H1 (cell line): ENCODE results near the gene CACUL1. TPM values are rescaled to one million over a fixed set of nuclear protein-coding genes. Genes with fewer than 3 reads are reported as not detected.
A peak's percentile ranks its signal among the peaks of the same experiment; 100 is the strongest.

Experiments
- CTCF ChIA-PET: fragments of 300-600 bp; sonication (Branson Sonifier 250); formaldehyde crosslinking; loops from one replicate; lab custom pipeline; 2021; ENCODE audit not compliant: partially characterized antibody; lab: Charles Lee
- POLR2A ChIA-PET: fragments of 300-600 bp; sonication (Branson Sonifier 250); formaldehyde crosslinking; loops from one replicate; lab custom pipeline; 2021; ENCODE audit warnings: inconsistent platforms; ENCODE audit not compliant: partially characterized antibody; lab: Charles Lee
- DNase-seq, 2 experiments: peaks; one replicate each; pipeline versions ENCODE4 v3.0.0 to v3.0.0-alpha.2; 2010 to 2022; ENCODE audit warnings: low spot score in 2 of 2, low read depth in 1 of 2, mixed read lengths in 1 of 2
- FAIRE-seq: peaks from 2 replicates; lab custom pipeline; 2011; peaks lifted over from hg19 to GRCh38; lab: Jason Lieb, UNC
- H2AFZ ChIP-seq: 2 replicates; pipeline ENCODE4 v1.8.1; 2012; ENCODE audit warnings: low read length, inconsistent platforms
- H2AK5ac ChIP-seq: 2 replicates; pipeline ENCODE4 v1.6.1; 2013; ENCODE audit warnings: low read depth, low read length
- H2BK120ac ChIP-seq: replicated peaks from 2 replicates; pipeline ENCODE3; 2013; ENCODE audit warnings: low read depth, low read length, inconsistent platforms
- H2BK12ac ChIP-seq: 2 replicates; pipeline ENCODE4 v1.6.1; 2013; ENCODE audit warnings: low read depth, low read length
- H2BK15ac ChIP-seq: 2 replicates; pipeline ENCODE4 v1.6.1; 2013; ENCODE audit warnings: low read length
- H2BK20ac ChIP-seq: 2 replicates; pipeline ENCODE4 v1.6.1; 2013; ENCODE audit warnings: low read length
- H2BK5ac ChIP-seq: 2 replicates; pipeline ENCODE4 v1.6.1; 2013; ENCODE audit warnings: low read depth, low read length
- H3K14ac ChIP-seq: 2 replicates; pipeline ENCODE4 v1.6.1; 2013; ENCODE audit warnings: inconsistent platforms; ENCODE audit not compliant: insufficient read length
- H3K18ac ChIP-seq: 2 replicates; pipeline ENCODE4 v1.6.1; 2013; ENCODE audit warnings: low read length; ENCODE audit errors: extremely low read depth
- H3K23ac ChIP-seq: 2 replicates; pipeline ENCODE4 v1.6.1; 2013; ENCODE audit warnings: inconsistent platforms; ENCODE audit not compliant: insufficient read length
- H3K23me2 ChIP-seq: 2 replicates; pipeline ENCODE4 v1.6.1; 2013; ENCODE audit warnings: low read depth, low read length
- H3K27ac ChIP-seq: 2 replicates; pipeline ENCODE4 v1.6.1; 2011; ENCODE audit warnings: low read depth, low read length, inconsistent platforms
- H3K27me3 ChIP-seq, 4 experiments: replicated peaks in 1 of 4; 1 replicate in 1 of 4; 2 replicates in 3 of 4; pipeline versions ENCODE4 v1.6.1 to v1.8.1; 2011 to 2013; ENCODE audit warnings: low read length in 3 of 4, mild to moderate bottlenecking in 3 of 4, inconsistent platforms in 2 of 4, mixed read lengths in 2 of 4, moderate library complexity in 1 of 4; ENCODE audit not compliant: control insufficient read depth in 3 of 4, insufficient read depth in 3 of 4; ENCODE audit errors: extremely low read depth in 1 of 4
- H3K36me3 ChIP-seq, 4 experiments: 2 replicates each; pipeline versions ENCODE4 v1.6.1 to v1.8.1; 2011 to 2013; ENCODE audit warnings: mild to moderate bottlenecking in 4 of 4, low read length in 3 of 4, moderate library complexity in 2 of 4, control low read depth in 1 of 4, inconsistent platforms in 1 of 4; ENCODE audit not compliant: insufficient read depth in 4 of 4, control insufficient read depth in 2 of 4
- H3K4ac ChIP-seq: replicated peaks from 2 replicates; pipeline ENCODE3; 2013; ENCODE audit warnings: low read length, low read depth, mixed read lengths, inconsistent platforms; ENCODE audit not compliant: insufficient read length
- H3K4me1 ChIP-seq, 4 experiments: replicated peaks in 1 of 4; 1 replicate in 1 of 4; 2 replicates in 3 of 4; pipeline versions ENCODE4 v1.6.1 to v1.8.1; 2011 to 2013; ENCODE audit warnings: low read length in 3 of 4, inconsistent platforms in 2 of 4, mixed read lengths in 1 of 4; ENCODE audit not compliant: insufficient read depth in 4 of 4, control insufficient read depth in 3 of 4
- H3K4me2 ChIP-seq, 2 experiments: 2 replicates each; pipeline versions ENCODE4 v1.6.1 to v1.8.1; 2011 to 2013; ENCODE audit warnings: low read depth in 2 of 2, low read length in 2 of 2, control low read depth in 1 of 2, inconsistent platforms in 1 of 2, mild to moderate bottlenecking in 1 of 2; ENCODE audit not compliant: insufficient read depth in 1 of 2
- H3K4me3 ChIP-seq, 4 experiments: fragments of 200-600, 300-600 bp in 1 of 4; sonication (generic), shearing (Covaris generic), sonication (Bioruptor Twin) in 1 of 4; 2 replicates each; pipeline versions ENCODE4 v1.5.1 to v1.8.1; 2011 to 2016; ENCODE audit warnings: low read length in 4 of 4, low read depth in 3 of 4, control low read depth in 2 of 4, inconsistent platforms in 2 of 4, mild to moderate bottlenecking in 2 of 4, mixed read lengths in 1 of 4, moderate library complexity in 1 of 4; ENCODE audit not compliant: insufficient read depth in 2 of 4; ENCODE audit errors: extremely low read depth in 1 of 4
- H3K56ac ChIP-seq: replicated peaks from 2 replicates; pipeline ENCODE3; 2013; ENCODE audit warnings: low read depth, mild to moderate bottlenecking, mixed read lengths, low read length, inconsistent platforms; ENCODE audit not compliant: insufficient read length
- H3K79me1 ChIP-seq: 2 replicates; pipeline ENCODE4 v1.6.1; 2013; ENCODE audit warnings: low read depth, low read length, control low read depth
- H3K79me2 ChIP-seq, 2 experiments: 2 replicates each; pipeline versions ENCODE4 v1.6.1 to v1.8.1; 2012 to 2013; ENCODE audit warnings: low read length in 2 of 2, mild to moderate bottlenecking in 2 of 2, inconsistent platforms in 1 of 2; ENCODE audit not compliant: insufficient read depth in 2 of 2, control insufficient read depth in 1 of 2
- H3K9ac ChIP-seq, 4 experiments: replicated peaks in 1 of 4; 1 replicate in 1 of 4; 2 replicates in 3 of 4; pipeline versions ENCODE4 v1.6.1 to v1.8.1; 2011 to 2013; ENCODE audit warnings: low read depth in 3 of 4, low read length in 3 of 4, control low read depth in 2 of 4, mild to moderate bottlenecking in 2 of 4, moderate library complexity in 2 of 4, inconsistent platforms in 1 of 4; ENCODE audit errors: extremely low read depth in 1 of 4
- H3K9me3 ChIP-seq, 2 experiments: 2 replicates each; pipeline versions ENCODE4 v1.6.1 to v1.8.1; 2012 to 2013; ENCODE audit warnings: mild to moderate bottlenecking in 2 of 2, moderate library complexity in 2 of 2, control low read depth in 1 of 2, inconsistent platforms in 1 of 2, low read depth in 1 of 2, low read length in 1 of 2, mixed read lengths in 1 of 2; ENCODE audit not compliant: insufficient read depth in 2 of 2
- H4K20me1 ChIP-seq, 2 experiments: replicated peaks in 1 of 2; 2 replicates each; pipeline versions ENCODE3 to v1.8.1; 2011 to 2013; ENCODE audit warnings: inconsistent platforms in 2 of 2, low read length in 2 of 2, mild to moderate bottlenecking in 1 of 2; ENCODE audit not compliant: insufficient read depth in 2 of 2, control insufficient read depth in 1 of 2
- H4K5ac ChIP-seq: 2 replicates; pipeline ENCODE4 v1.6.1; 2013; ENCODE audit warnings: low read length, low read depth, mixed read lengths, inconsistent platforms; ENCODE audit not compliant: insufficient read length
- H4K8ac ChIP-seq: 2 replicates; pipeline ENCODE4 v1.8.0; 2013; ENCODE audit warnings: mild to moderate bottlenecking, moderate library complexity, low read length, inconsistent platforms; ENCODE audit not compliant: insufficient read depth; ENCODE audit errors: extremely low read depth
- H4K91ac ChIP-seq: replicated peaks from 2 replicates; pipeline ENCODE3; 2013; ENCODE audit warnings: low read length, mixed read lengths, inconsistent platforms; ENCODE audit not compliant: insufficient read length
- RAD21 ChIP-seq, 2 experiments: IDR thresholded peaks in 1 of 2; conservative IDR thresholded peaks in 1 of 2; 2 replicates each; pipeline ENCODE4 v1.6.1; 2011; ENCODE audit warnings: low read depth in 2 of 2, low read length in 2 of 2, improper control_type of control experiment in 1 of 2, inconsistent platforms in 1 of 2, mild to moderate bottlenecking in 1 of 2, moderate library complexity in 1 of 2
- TEAD4 ChIP-seq: IDR thresholded peaks from 2 replicates; pipeline ENCODE4 v1.6.1; 2012; ENCODE audit warnings: low read depth, low read length, inconsistent platforms, mixed read lengths
- WGBS, 2 experiments: shearing (Covaris generic) in 1 of 2; methylation state at CpG; one replicate each; pipeline versions ENCODE4 v1.1.6 to v1.1.7; 2013 to 2015; ENCODE audit warnings: low lambda C conversion rate in 2 of 2, mixed read lengths in 2 of 2, inconsistent platforms in 1 of 2, low coverage in 1 of 2, missing lambda C conversion rate in 1 of 2; ENCODE audit not compliant: insufficient replicate concordance in 2 of 2, insufficient coverage in 1 of 2, insufficient read length in 1 of 2; ENCODE audit errors: extremely low coverage in 1 of 2, missing lambda C conversion rate in 1 of 2; 5-methylcytosine and 5-hydroxymethylcytosine counted together
- polyA plus RNA-seq, 7 experiments: library from polyadenylated mRNA; depleted of rRNA in 3 of 7; stranded (reverse) in 5 of 7; unstranded in 2 of 7; fragments of >200 nt in 5 of 7; fragments of 200-250 nt in 2 of 7; gene quantifications; 1 replicate in 5 of 7; 2 replicates in 1 of 7; 4 replicates in 1 of 7; pipeline versions ENCODE4 v1.2.1 to v1.2.3, GENCODE V29; 2011 to 2013; ENCODE audit warnings: missing spikeins in 2 of 7, mixed read lengths in 2 of 7
- total RNA-seq: library from RNA; stranded (reverse); fragmentation: NEBNext Ultra II Directional; extraction: Animal tissue kit (Norgen Biotek cat#: 25700); gene quantifications from 2 replicates; pipeline ENCODE4 v1.2.1, GENCODE V29; 2021
- TF ChIP-seq, protein P1 (sequence below), 3 experiments: IDR thresholded peaks; 1 replicate in 2 of 3; 2 replicates in 1 of 3; pipeline versions ENCODE4 v1.5.1 to v1.6.1; 2011; ENCODE audit warnings: low read length in 3 of 3, mild to moderate bottlenecking in 3 of 3, inconsistent platforms in 2 of 3, low read depth in 1 of 3, moderate library complexity in 1 of 3; ENCODE audit not compliant: insufficient read depth in 1 of 3; ENCODE audit errors: control extremely low read depth in 1 of 3

CACUL1 gene
- total and polyA plus RNA-seq, 2 of the 8 experiments (the other 6 are each of a cell fraction or from before 2014, with no cell fraction given), result 6.5 to 34.2 TPM

DNA sequence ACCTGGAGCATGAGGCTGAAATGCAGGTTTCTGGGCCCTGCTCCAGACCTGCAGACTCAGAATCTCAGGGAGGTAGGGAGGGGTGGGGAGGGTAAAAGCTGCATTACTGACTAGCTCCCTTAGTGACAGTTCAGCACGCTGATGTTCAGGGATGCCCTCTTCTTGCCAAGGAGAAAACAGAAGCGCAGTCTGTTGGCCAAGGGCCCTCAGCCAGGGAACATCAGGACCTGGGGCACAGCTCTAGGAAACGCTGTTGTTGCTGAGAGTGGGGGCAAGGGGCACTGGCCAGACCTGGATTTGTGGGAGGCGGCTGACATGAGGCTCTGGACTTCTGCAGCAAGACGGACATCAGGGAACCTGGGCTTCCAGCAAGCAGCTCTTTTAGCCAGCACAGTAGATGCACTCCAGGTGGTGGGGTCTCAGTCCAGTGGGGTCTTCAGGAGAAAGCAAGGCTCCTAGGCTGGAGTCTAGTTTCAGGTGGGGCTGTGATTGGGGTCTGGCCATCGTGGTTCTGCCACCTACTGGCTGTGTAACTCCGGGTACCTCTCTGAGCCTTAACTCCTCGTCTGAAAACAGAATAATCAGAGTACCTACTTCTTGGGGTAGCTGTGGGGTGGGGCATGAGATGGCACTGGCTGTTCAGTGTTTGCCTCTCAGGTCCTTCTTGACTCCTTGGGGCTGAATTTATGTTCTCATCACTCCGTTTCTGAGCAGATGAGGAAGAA, 86.4 kb downstream of the CACUL1 start:
- no peak overlapping the region for H4K8ac ChIP-seq
- H2BK20ac ChIP-seq, result no peak overlapping the region
- no peak overlapping the region for H3K4me2 ChIP-seq
- no peak overlapping the region for H2BK5ac ChIP-seq
- H3K27me3 ChIP-seq, result no peaks in the 10 kb centered on the region
- no peaks in the 10 kb centered on the region for H3K9me3 ChIP-seq
- DNase-seq (no peak), FAIRE-seq (no peak)
- H3K27ac ChIP-seq, result no peak overlapping the region
- H2BK120ac ChIP-seq, result no peak overlapping the region
- H3K18ac ChIP-seq, result no peak overlapping the region
- TF ChIP-seq TEAD4 (no peak), RAD21 (IDR thresholded peaks at IDR 0.05 in 1 of 2, conservative IDR thresholded peaks at IDR 0.05 in 1 of 2; ENCODE audit: low read depth in 2 of 2, low read length in 2 of 2) (peak; percentile 35 to 54)
- TF ChIP-seq, protein P1, sequence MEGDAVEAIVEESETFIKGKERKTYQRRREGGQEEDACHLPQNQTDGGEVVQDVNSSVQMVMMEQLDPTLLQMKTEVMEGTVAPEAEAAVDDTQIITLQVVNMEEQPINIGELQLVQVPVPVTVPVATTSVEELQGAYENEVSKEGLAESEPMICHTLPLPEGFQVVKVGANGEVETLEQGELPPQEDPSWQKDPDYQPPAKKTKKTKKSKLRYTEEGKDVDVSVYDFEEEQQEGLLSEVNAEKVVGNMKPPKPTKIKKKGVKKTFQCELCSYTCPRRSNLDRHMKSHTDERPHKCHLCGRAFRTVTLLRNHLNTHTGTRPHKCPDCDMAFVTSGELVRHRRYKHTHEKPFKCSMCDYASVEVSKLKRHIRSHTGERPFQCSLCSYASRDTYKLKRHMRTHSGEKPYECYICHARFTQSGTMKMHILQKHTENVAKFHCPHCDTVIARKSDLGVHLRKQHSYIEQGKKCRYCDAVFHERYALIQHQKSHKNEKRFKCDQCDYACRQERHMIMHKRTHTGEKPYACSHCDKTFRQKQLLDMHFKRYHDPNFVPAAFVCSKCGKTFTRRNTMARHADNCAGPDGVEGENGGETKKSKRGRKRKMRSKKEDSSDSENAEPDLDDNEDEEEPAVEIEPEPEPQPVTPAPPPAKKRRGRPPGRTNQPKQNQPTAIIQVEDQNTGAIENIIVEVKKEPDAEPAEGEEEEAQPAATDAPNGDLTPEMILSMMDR (IDR thresholded peaks at IDR 0.05; ENCODE audit: control extremely low read depth in 1 of 3, insufficient read depth in 1 of 3, low read depth in 1 of 3, low read length in 3 of 3), result peak; percentile 50 to 55 (median 53)
- POLR2A ChIA-PET, result interaction anchor here (1.0 to 1.1 kb wide), 2 partner anchors 13 to 86 kb away, joined by 3 to 5 read pairs; partner anchors contain the start of gene CACUL1
- H3K4ac ChIP-seq, result no peak overlapping the region
- H2BK15ac ChIP-seq, result no peak overlapping the region
- no peak overlapping the region for H3K56ac ChIP-seq
- 78% methylated on average over 9 of the region's 9 CpGs; no CpG with 5 or more reads in 1 of the 2 experiments for WGBS, 2 experiments
- no peaks in the 10 kb centered on the region for H3K79me2 ChIP-seq
- no peak overlapping the region for H4K5ac ChIP-seq
- peaks cover 0 to 2% of the 10 kb centered on the region in 2 experiments for H4K20me1 ChIP-seq
- no peak overlapping the region for H3K4me3 ChIP-seq
- no peaks in the 10 kb centered on the region for H3K36me3 ChIP-seq
- no peaks in the 10 kb centered on the region for H3K23me2 ChIP-seq
- H2AFZ ChIP-seq, result no peak overlapping the region
- H2BK12ac ChIP-seq, result no peak overlapping the region
- H4K91ac ChIP-seq, result no peak overlapping the region
- no peaks in the 10 kb centered on the region for H3K79me1 ChIP-seq
- H3K9ac ChIP-seq, result no peak overlapping the region
- no peak overlapping the region for H3K14ac ChIP-seq
- H3K4me1 ChIP-seq, result no peaks in the 10 kb centered on the region; a peak in 1 of 7 replicates
- H2AK5ac ChIP-seq, result no peak overlapping the region
- CTCF ChIA-PET, result interaction anchor here (0.7 to 6.2 kb wide), 27 partner anchors 8 to 111 kb away, joined by 3 to 24 read pairs (median 5); partner anchors contain the start of gene PRLHR
- no peak overlapping the region for H3K23ac ChIP-seq
